ENCODE results near the gene TRIM69. TPM values are rescaled to one million over a fixed set of nuclear protein-coding genes. Genes with fewer than 3 reads are reported as not detected.
"Not testable (repeated sequence)": the region's sequence is repeated elsewhere in the genome, so short reads cannot be mapped to it uniquely, and the experiment has no call there.

Gene TRIM69
- total and polyA plus RNA-seq, 2 of the 4 experiments (the other 2 are of a cell fraction): 5.3 to 7.7 TPM

GRCh38 chr15:44720000-44720435, 16.3 kb upstream of the TRIM69 start:
- in situ Hi-C loops (cut with MboI; ENCODE audit: low sequenced_read_pairs); H2BK5ac ChIP-seq (ENCODE audit: low read depth, low read length, poor library complexity, severe bottlenecking); H2AFZ ChIP-seq (replicated peaks; ENCODE audit: low read length, poor library complexity); H3K27ac ChIP-seq (ENCODE audit: insufficient read depth, low read length); H2BK120ac ChIP-seq (ENCODE audit: low read depth, low read length); H4K91ac ChIP-seq (ENCODE audit: insufficient read depth, low read depth, low read length); H2BK20ac ChIP-seq (ENCODE audit: low read depth, low read length); dilution Hi-C loops (cut with HindIII; ENCODE audit: low sequenced_read_pairs, unreplicated experiment); DNase-seq; H3K4me1 ChIP-seq (ENCODE audit: control insufficient read depth, insufficient read depth, low read length); H3K14ac ChIP-seq (replicated peaks; ENCODE audit: low read depth, low read length); H2BK15ac ChIP-seq (ENCODE audit: low read depth, low read length); H3K9me1 ChIP-seq (ENCODE audit: insufficient read depth, low read length); H3K4me3 ChIP-seq (ENCODE audit: insufficient read depth, low read depth, low read length); H3K23ac ChIP-seq (ENCODE audit: low read depth, low read length); H3K27me3 ChIP-seq (ENCODE audit: control insufficient read depth, insufficient read depth, low read length); H3K56ac ChIP-seq (ENCODE audit: extremely low read depth, insufficient read depth, low read length); H3K4ac ChIP-seq (ENCODE audit: low read depth, low read length); H2AK9ac ChIP-seq (replicated peaks; ENCODE audit: low read depth, low read length, poor library complexity); intact Hi-C loops (cut with micrococcal nuclease); H3K9ac ChIP-seq (ENCODE audit: low read depth, low read length); H3K18ac ChIP-seq (ENCODE audit: low read depth, low read length); POLR2A ChIA-PET (ENCODE audit: unreplicated experiment); H3K4me2 ChIP-seq (ENCODE audit: low read depth, low read length); H2AK5ac ChIP-seq (ENCODE audit: low read depth, low read length); H4K8ac ChIP-seq (ENCODE audit: low read depth in 2 of 2, low read length in 2 of 2); H4K5ac ChIP-seq (ENCODE audit: low read depth, low read length); CTCF ChIA-PET; BruUV-seq (replicated peaks); H3K9me3 ChIP-seq (ENCODE audit: control insufficient read depth, insufficient read depth, low read length): not testable (repeated sequence)
- Histone ChIP-seq H4K20me1 (ENCODE audit: insufficient read depth, low read length) (peaks cover 10% of the 10 kb centered on the region; the same call in 1 of the 2 replicates), H3K79me1 (ENCODE audit: low read depth in 1 of 2, low read length in 2 of 2) (peaks cover 16 to 20% of the 10 kb centered on the region in 2 experiments), H3K36me3 (ENCODE audit: control insufficient read depth, insufficient read depth, low read length) (peaks cover 21% of the 10 kb centered on the region)
- peak; percentile 48 for ATAC-seq (ENCODE audit: low read depth)
- WGBS, 2 experiments (ENCODE audit: extremely low coverage in 2 of 2, insufficient read length in 1 of 2): 100% methylated on average over 1 of the region's 8 CpGs; no CpG with 5 or more reads in 1 of the 2 experiments

Measured in IMR-90 (cell line).